HG02610 (cell line): ENCODE measurements around the gene OLA1.

Experiments
- ATAC-seq: cut with Tn5 transposase; IDR thresholded peaks from one replicate; pipeline ENCODE4 v1.9.1; 2021; ENCODE audit warnings: mild to moderate bottlenecking, moderate library complexity; ENCODE audit not compliant: unreplicated experiment

The OLA1 gene

GRCh38 chr2:174124181-174124580, 124.2 kb downstream of the OLA1 start:
- no peak for ATAC-seq

GRCh38 chr2:174122185-174122584, 126.1 kb downstream of the OLA1 start:
- no peak for ATAC-seq

GRCh38 chr2:174121612-174122011, 126.7 kb downstream of the OLA1 start:
- ATAC-seq = no peak

GRCh38 chr2:174121175-174121574, 127.2 kb downstream of the OLA1 start:
- no peak for ATAC-seq

- ATAC-seq = no peak
These were observed 128.0 kb downstream of the OLA1 start for GRCh38 chr2:174120346-174120745.

- no peak for ATAC-seq
These were observed 130.1 kb downstream of the OLA1 start for GRCh38 chr2:174117951-174118930.

- ATAC-seq = no peak
These were observed 136.3 kb downstream of the OLA1 start for GRCh38 chr2:174112073-174112472.

- ATAC-seq = no peak
These were observed 139.8 kb downstream of the OLA1 start for GRCh38 chr2:174108579-174108978.

- no peak for ATAC-seq
These were observed 141.6 kb downstream of the OLA1 start for GRCh38 chr2:174106736-174107135.

- no peak for ATAC-seq
These were observed 153.8 kb downstream of the OLA1 start for GRCh38 chr2:174094542-174094941.

- ATAC-seq = no peak
These were observed 157.9 kb downstream of the OLA1 start for GRCh38 chr2:174090476-174090875.

- no peak for ATAC-seq
These were observed 159.4 kb downstream of the OLA1 start for GRCh38 chr2:174088706-174089460.

GRCh38 chr2:174086708-174087107, 161.6 kb downstream of the OLA1 start:
- no peak for ATAC-seq

GRCh38 chr2:174085781-174086180, 162.6 kb downstream of the OLA1 start:
- ATAC-seq = no peak

- no peak for ATAC-seq
These were observed 164.4 kb downstream of the OLA1 start for GRCh38 chr2:174083843-174084458.

GRCh38 chr2:174080672-174081121, 167.6 kb downstream of the OLA1 start:
- no peak for ATAC-seq

- ATAC-seq = no peak
These were observed 170.1 kb downstream of the OLA1 start for GRCh38 chr2:174078275-174078674.

GRCh38 chr2:174076975-174077374, 171.4 kb downstream of the OLA1 start:
- ATAC-seq = no peak

GRCh38 chr2:174076040-174076439, 172.3 kb downstream of the OLA1 start:
- ATAC-seq = no peak

GRCh38 chr2:174074831-174075230, 173.5 kb downstream of the OLA1 start:
- ATAC-seq = no peak

- ATAC-seq = no peak
These were observed 175.5 kb downstream of the OLA1 start for GRCh38 chr2:174072857-174073256.
